Measurements from ENCODE around the gene SDK1. TPM values are rescaled to one million over a fixed set of nuclear protein-coding genes. Genes with fewer than 3 reads are reported as not detected.

SDK1 gene
- total RNA-seq, 1 donor from 2014 or later: 5.4 TPM

DNA sequence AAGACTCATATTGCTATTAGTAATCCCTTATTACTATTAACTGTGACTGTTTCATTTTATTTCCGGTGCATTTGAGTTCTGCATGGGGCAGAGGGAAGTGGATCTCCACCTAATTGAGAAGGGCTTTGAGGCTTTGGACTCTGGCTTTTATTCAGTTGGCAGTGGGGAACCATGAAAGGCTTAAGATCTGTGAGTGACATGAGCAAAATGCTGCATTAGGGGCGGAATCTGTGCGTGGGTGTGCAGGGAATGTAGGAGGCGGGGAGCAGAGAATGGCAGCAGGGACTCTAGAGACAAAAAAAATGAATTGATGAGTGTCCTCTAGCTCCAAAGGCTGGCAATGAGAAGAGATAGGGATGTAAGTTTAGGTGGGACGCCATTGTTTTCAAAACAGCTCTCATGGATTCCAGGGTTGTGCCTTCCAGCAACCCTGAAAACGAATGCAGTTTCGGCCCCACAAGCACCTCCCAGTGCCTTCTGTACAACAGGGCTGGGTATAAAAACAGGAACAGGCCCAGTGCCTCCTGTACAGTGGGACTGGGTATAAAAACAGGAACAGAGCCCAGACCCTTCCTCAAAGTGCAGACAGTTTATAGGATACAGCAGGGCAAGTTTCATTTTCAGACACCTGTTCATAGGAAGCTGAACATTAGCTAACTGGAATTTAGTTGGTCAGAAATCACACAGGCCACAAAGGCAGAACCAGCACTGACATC is 717.7 kb downstream of the SDK1 start:
- peak; percentile 57 for DNase-seq (ENCODE audit: extremely low spot score, unreplicated experiment)
- Mint-ChIP-seq H3K27ac (ENCODE audit: unreplicated experiment) (no peak overlapping the region), H3K4me3 (ENCODE audit: unreplicated experiment) (no peak overlapping the region), H3K9me3 (ENCODE audit: unreplicated experiment) (peaks cover 15% of the 10 kb centered on the region), H3K4me1 (ENCODE audit: unreplicated experiment) (no peaks in the 10 kb centered on the region), H3K27me3 (ENCODE audit: unreplicated experiment) (no peaks in the 10 kb centered on the region), H3K36me3 (ENCODE audit: unreplicated experiment) (peaks cover 6% of the 10 kb centered on the region)
- TF ChIP-seq, protein P1, sequence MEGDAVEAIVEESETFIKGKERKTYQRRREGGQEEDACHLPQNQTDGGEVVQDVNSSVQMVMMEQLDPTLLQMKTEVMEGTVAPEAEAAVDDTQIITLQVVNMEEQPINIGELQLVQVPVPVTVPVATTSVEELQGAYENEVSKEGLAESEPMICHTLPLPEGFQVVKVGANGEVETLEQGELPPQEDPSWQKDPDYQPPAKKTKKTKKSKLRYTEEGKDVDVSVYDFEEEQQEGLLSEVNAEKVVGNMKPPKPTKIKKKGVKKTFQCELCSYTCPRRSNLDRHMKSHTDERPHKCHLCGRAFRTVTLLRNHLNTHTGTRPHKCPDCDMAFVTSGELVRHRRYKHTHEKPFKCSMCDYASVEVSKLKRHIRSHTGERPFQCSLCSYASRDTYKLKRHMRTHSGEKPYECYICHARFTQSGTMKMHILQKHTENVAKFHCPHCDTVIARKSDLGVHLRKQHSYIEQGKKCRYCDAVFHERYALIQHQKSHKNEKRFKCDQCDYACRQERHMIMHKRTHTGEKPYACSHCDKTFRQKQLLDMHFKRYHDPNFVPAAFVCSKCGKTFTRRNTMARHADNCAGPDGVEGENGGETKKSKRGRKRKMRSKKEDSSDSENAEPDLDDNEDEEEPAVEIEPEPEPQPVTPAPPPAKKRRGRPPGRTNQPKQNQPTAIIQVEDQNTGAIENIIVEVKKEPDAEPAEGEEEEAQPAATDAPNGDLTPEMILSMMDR (IDR thresholded peaks at IDR 0.05): no peak

DNA sequence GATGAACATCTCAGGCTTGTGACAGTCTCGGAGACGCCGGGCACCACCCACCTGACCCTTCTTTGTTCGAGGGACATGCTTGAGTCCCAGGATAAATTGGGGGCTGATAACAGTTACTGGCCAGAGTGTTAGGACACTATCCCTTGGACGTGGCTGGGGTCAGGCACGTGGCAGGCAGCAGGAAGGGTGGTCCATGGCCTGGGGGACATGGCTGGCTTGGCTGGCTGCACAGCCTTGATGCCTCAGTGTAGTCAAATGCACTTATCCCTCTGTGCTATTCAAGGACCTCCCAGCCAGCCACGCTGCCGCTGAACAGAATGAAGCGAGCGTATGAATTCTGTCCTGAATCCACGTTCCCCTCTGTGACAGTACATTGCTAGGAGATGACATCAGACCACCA is 719.0 kb downstream of the SDK1 start:
- H3K36me3 Mint-ChIP-seq (ENCODE audit: unreplicated experiment): peaks cover 6% of the 10 kb centered on the region
- peak; percentile 75 for DNase-seq (ENCODE audit: extremely low spot score, unreplicated experiment)
- TF ChIP-seq, protein P1 (IDR thresholded peaks at IDR 0.05): no peak
- H3K4me1 Mint-ChIP-seq (ENCODE audit: unreplicated experiment): no peaks in the 10 kb centered on the region
- H3K27ac Mint-ChIP-seq (ENCODE audit: unreplicated experiment): no peak overlapping the region
- no peak overlapping the region for H3K4me3 Mint-ChIP-seq (ENCODE audit: unreplicated experiment)
- no peaks in the 10 kb centered on the region for H3K27me3 Mint-ChIP-seq (ENCODE audit: unreplicated experiment)
- H3K9me3 Mint-ChIP-seq (ENCODE audit: unreplicated experiment): peaks cover 15% of the 10 kb centered on the region

DNA sequence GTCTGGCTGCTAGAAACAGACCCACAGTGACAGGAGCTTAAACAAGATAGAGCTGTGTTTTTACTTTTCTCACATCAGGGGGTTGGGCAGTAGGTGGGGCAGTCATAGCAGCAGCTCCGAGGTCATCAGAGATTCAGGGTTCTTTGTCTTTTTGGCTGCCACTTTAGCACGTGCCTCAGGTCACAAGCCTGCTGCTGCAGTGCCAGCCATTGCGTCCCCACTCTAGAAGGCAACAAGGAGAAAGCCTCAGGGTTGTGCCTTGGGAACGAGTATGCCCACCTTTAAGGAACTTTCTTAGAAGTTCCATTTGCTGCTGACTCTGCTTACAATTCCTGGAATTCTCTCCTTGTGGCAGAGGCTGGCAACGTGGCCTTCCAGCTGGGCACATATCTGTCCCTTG is 720.4 kb downstream of the SDK1 start:
- Mint-ChIP-seq H3K27ac (ENCODE audit: unreplicated experiment) (no peak overlapping the region), H3K4me1 (ENCODE audit: unreplicated experiment) (no peaks in the 10 kb centered on the region)
- TF ChIP-seq, protein P1 (IDR thresholded peaks at IDR 0.05): no peak

DNA sequence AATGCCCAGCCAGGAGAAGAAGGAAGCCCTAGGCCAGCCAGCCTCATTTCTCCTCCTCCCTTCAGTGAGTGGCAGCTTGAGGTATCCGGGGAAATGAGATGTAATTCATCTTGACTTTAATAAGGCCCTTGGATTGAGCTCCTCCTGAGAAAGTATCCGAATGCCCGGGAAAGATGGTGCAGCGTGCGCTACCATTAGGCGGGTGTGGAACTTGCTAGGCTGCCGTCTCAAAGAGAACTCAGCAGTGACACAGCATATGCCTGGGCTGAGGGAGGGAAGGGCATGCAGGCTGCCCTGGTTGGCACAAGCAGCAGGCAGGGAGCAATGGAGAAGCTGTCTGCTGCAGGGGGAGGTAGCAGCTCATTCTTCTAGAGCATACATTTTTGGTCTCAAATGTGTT is 721.2 kb downstream of the SDK1 start:
- no peak overlapping the region for H3K4me3 Mint-ChIP-seq (ENCODE audit: unreplicated experiment)
- DNase-seq (ENCODE audit: extremely low spot score, unreplicated experiment): no peak
- no peaks in the 10 kb centered on the region for H3K27me3 Mint-ChIP-seq (ENCODE audit: unreplicated experiment)
- no peaks in the 10 kb centered on the region for H3K4me1 Mint-ChIP-seq (ENCODE audit: unreplicated experiment)
- TF ChIP-seq, protein P1 (IDR thresholded peaks at IDR 0.05): no peak
- peaks cover 4% of the 10 kb centered on the region for H3K36me3 Mint-ChIP-seq (ENCODE audit: unreplicated experiment)
- H3K27ac Mint-ChIP-seq (ENCODE audit: unreplicated experiment): no peak overlapping the region
- H3K9me3 Mint-ChIP-seq (ENCODE audit: unreplicated experiment): peaks cover 15% of the 10 kb centered on the region

More for the DNA sequence above, 720.4 kb downstream of the SDK1 start:
- H3K27me3 Mint-ChIP-seq (ENCODE audit: unreplicated experiment): no peaks in the 10 kb centered on the region
- no peak for DNase-seq (ENCODE audit: extremely low spot score, unreplicated experiment)
- H3K36me3 Mint-ChIP-seq (ENCODE audit: unreplicated experiment): peaks cover 5% of the 10 kb centered on the region
- peaks cover 15% of the 10 kb centered on the region for H3K9me3 Mint-ChIP-seq (ENCODE audit: unreplicated experiment)
- H3K4me3 Mint-ChIP-seq (ENCODE audit: unreplicated experiment): no peak overlapping the region

DNA sequence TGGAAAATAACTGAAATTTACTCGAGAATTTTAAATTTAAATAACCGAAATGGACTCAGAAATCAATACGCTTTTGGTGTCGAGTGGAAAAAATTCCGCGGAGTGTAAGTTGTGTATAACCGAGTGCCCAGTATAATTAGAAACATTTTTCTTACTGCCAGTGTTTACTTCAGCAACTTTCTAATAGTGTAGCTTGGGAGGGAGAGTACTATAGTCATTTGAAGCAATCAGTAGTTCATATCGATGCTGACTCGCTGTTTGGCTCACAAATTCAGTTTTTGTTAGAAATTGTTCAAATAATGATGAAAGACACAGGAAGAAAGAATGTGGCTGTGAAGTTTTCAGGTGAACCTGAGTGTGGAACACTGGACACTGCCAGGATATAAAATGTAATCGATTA is 722.5 kb downstream of the SDK1 start:
- Mint-ChIP-seq H3K27me3 (ENCODE audit: unreplicated experiment) (no peaks in the 10 kb centered on the region), H3K27ac (ENCODE audit: unreplicated experiment) (no peak overlapping the region), H3K4me1 (ENCODE audit: unreplicated experiment) (no peaks in the 10 kb centered on the region), H3K36me3 (ENCODE audit: unreplicated experiment) (peaks cover 4% of the 10 kb centered on the region), H3K4me3 (ENCODE audit: unreplicated experiment) (no peak overlapping the region), H3K9me3 (ENCODE audit: unreplicated experiment) (peaks cover 11% of the 10 kb centered on the region)
- no peak for DNase-seq (ENCODE audit: extremely low spot score, unreplicated experiment)
- TF ChIP-seq, protein P1 (IDR thresholded peaks at IDR 0.05): no peak

All from osteocyte (in vitro differentiated cells).